GM12865 (cell line): ENCODE results near the gene FAM219B.

ENCODE experiments used
- DNase-seq: peaks from one replicate; pipeline ENCODE4 v3.0.0; 2010; ENCODE audit warnings: low read depth
- H3K4me3 ChIP-seq: 2 replicates; pipeline ENCODE4 v1.5.1; 2011; ENCODE audit warnings: mild to moderate bottlenecking, low read depth, low read length, control low read depth
- CTCF ChIP-seq: IDR thresholded peaks from 2 replicates; pipeline ENCODE4 v1.5.1; 2011; ENCODE audit warnings: low read length, control low read depth, low read depth, inconsistent platforms; ENCODE audit not compliant: insufficient read depth; ENCODE audit errors: missing control alignments

Gene FAM219B

GRCh38 chr15:74893627-74894026 is 13.0 kb downstream of the FAM219B start:
- no peak for TF ChIP-seq CTCF
- peak; percentile 40 for DNase-seq
- no peak overlapping the region for H3K4me3 ChIP-seq

- TF ChIP-seq CTCF, result no peak
- no peak overlapping the region for H3K4me3 ChIP-seq
- DNase-seq, result no peak
Observed at GRCh38 chr15:74892931-74893330, 13.7 kb downstream of the FAM219B start.

GRCh38 chr15:74892313-74892712 is 14.3 kb downstream of the FAM219B start:
- no peak for TF ChIP-seq CTCF
- no peak for DNase-seq
- no peak overlapping the region for H3K4me3 ChIP-seq

GRCh38 chr15:74891469-74891868 is 15.2 kb downstream of the FAM219B start:
- no peak for TF ChIP-seq CTCF
- H3K4me3 ChIP-seq, result no peak overlapping the region
- DNase-seq, result no peak

GRCh38 chr15:74890665-74890960 is 16.0 kb downstream of the FAM219B start:
- DNase-seq, result no peak
- TF ChIP-seq CTCF, result no peak
- H3K4me3 ChIP-seq, result peak overlapping the region; percentile 94

- peak within 1 kb of the TSS; percentile 94 for H3K4me3 ChIP-seq
- DNase-seq, result peak; percentile 87
- no peak for TF ChIP-seq CTCF
Observed at GRCh38 chr15:74889883-74890664, 16.6 kb downstream of the FAM219B start, which contains the start of gene MPI. TSS of gene MPI (plus strand) at chr15:74890042. CDS start at chr15:74890074, 32 bp downstream.

- DNase-seq, result no peak
- peak overlapping the region; percentile 94 for H3K4me3 ChIP-seq
- no peak for TF ChIP-seq CTCF
Observed at GRCh38 chr15:74889390-74889882, 17.2 kb downstream of the FAM219B start.
